Measurements from ENCODE around the gene ASIC4.
A peak's percentile ranks its signal among the peaks of the same experiment; 100 is the strongest.

The ASIC4 gene

GRCh38 chr2:219496247-219496824 lies 17.9 kb upstream of the ASIC4 start:
- Histone ChIP-seq H3K4me3 (ENCODE audit: low read length) (no peak overlapping the region), H2AFZ (ENCODE audit: low read depth, low read length) (no peak overlapping the region), H3K36me3 (ENCODE audit: insufficient read depth, low read length) (no peaks in the 10 kb centered on the region), H3K9me3 (ENCODE audit: low read length) (peaks cover 6% of the 10 kb centered on the region), H3K4me1 (ENCODE audit: insufficient read depth, low read length) (peaks cover 15% of the 10 kb centered on the region), H3K27me3 (ENCODE audit: insufficient read depth, low read length) (peaks cover 34% of the 10 kb centered on the region)

GRCh38 chr2:219496825-219497494 lies 17.3 kb upstream of the ASIC4 start:
- Histone ChIP-seq H3K27me3 (ENCODE audit: insufficient read depth, low read length) (peaks cover 32% of the 10 kb centered on the region), H3K4me1 (ENCODE audit: insufficient read depth, low read length) (peaks cover 15% of the 10 kb centered on the region), H3K9me3 (ENCODE audit: low read length) (peaks cover 6% of the 10 kb centered on the region), H2AFZ (ENCODE audit: low read depth, low read length) (no peak overlapping the region), H3K4me3 (ENCODE audit: low read length) (no peak overlapping the region), H3K36me3 (ENCODE audit: insufficient read depth, low read length) (no peaks in the 10 kb centered on the region)

- peaks cover 26% of the 10 kb centered on the region for H3K27me3 ChIP-seq (ENCODE audit: insufficient read depth, low read length)
- peak overlapping the region; percentile 93 for H2AFZ ChIP-seq (ENCODE audit: low read depth, low read length)
- H3K4me1 ChIP-seq (ENCODE audit: insufficient read depth, low read length) = peaks cover 15% of the 10 kb centered on the region
Observed at GRCh38 chr2:219497495-219498279, 16.6 kb upstream of the ASIC4 start.

GRCh38 chr2:219498280-219499057 lies 15.8 kb upstream of the ASIC4 start, which contains the start of gene GMPPA:
Gene GMPPA, plus strand, starts transcription at chr2:219498891. Its CDS starts 1,085 bp downstream, at chr2:219499976.
- Histone ChIP-seq H3K4me3 (ENCODE audit: low read length) (peak within 1 kb of the TSS; percentile 60), H3K27me3 (ENCODE audit: insufficient read depth, low read length) (peaks cover 19% of the 10 kb centered on the region), H3K36me3 (ENCODE audit: insufficient read depth, low read length) (no peaks in the 10 kb centered on the region), H2AFZ (ENCODE audit: low read depth, low read length) (peak within 1 kb of the TSS; percentile 93), H3K9me3 (ENCODE audit: low read length) (peaks cover 6% of the 10 kb centered on the region), H3K4me1 (ENCODE audit: insufficient read depth, low read length) (peaks cover 15% of the 10 kb centered on the region)

More at GRCh38 chr2:219497495-219498279, 16.6 kb upstream of the ASIC4 start:
- Histone ChIP-seq H3K4me3 (ENCODE audit: low read length) (peak overlapping the region; percentile 60), H3K9me3 (ENCODE audit: low read length) (peaks cover 6% of the 10 kb centered on the region), H3K36me3 (ENCODE audit: insufficient read depth, low read length) (no peaks in the 10 kb centered on the region)

GRCh38 chr2:219499058-219499307 lies 15.3 kb upstream of the ASIC4 start:
- peaks cover 6% of the 10 kb centered on the region for H3K9me3 ChIP-seq (ENCODE audit: low read length)
- H3K4me3 ChIP-seq (ENCODE audit: low read length) = peak overlapping the region; percentile 60
- H3K36me3 ChIP-seq (ENCODE audit: insufficient read depth, low read length) = peaks cover 2% of the 10 kb centered on the region
- peaks cover 14% of the 10 kb centered on the region for H3K27me3 ChIP-seq (ENCODE audit: insufficient read depth, low read length)
- peak overlapping the region; percentile 93 for H2AFZ ChIP-seq (ENCODE audit: low read depth, low read length)
- peaks cover 15% of the 10 kb centered on the region for H3K4me1 ChIP-seq (ENCODE audit: insufficient read depth, low read length)

- Histone ChIP-seq H3K36me3 (ENCODE audit: insufficient read depth, low read length) (peaks cover 5% of the 10 kb centered on the region), H3K4me1 (ENCODE audit: insufficient read depth, low read length) (peaks cover 15% of the 10 kb centered on the region), H3K27me3 (ENCODE audit: insufficient read depth, low read length) (peaks cover 9% of the 10 kb centered on the region), H3K9me3 (ENCODE audit: low read length) (peaks cover 6% of the 10 kb centered on the region), H2AFZ (ENCODE audit: low read depth, low read length) (peak overlapping the region; percentile 93), H3K4me3 (ENCODE audit: low read length) (peak overlapping the region; percentile 60)
Observed at GRCh38 chr2:219499555-219499954, 14.7 kb upstream of the ASIC4 start.

- Histone ChIP-seq H3K36me3 (ENCODE audit: insufficient read depth, low read length) (peaks cover 5% of the 10 kb centered on the region), H3K4me1 (ENCODE audit: insufficient read depth, low read length) (peaks cover 15% of the 10 kb centered on the region), H2AFZ (ENCODE audit: low read depth, low read length) (no peak overlapping the region), H3K9me3 (ENCODE audit: low read length) (peaks cover 6% of the 10 kb centered on the region), H3K4me3 (ENCODE audit: low read length) (no peak overlapping the region), H3K27me3 (ENCODE audit: insufficient read depth, low read length) (peaks cover 4% of the 10 kb centered on the region)
Observed at GRCh38 chr2:219500135-219500534, 14.1 kb upstream of the ASIC4 start.

GRCh38 chr2:219501849-219502248 lies 12.4 kb upstream of the ASIC4 start:
- Histone ChIP-seq H3K4me1 (ENCODE audit: insufficient read depth, low read length) (peaks cover 20% of the 10 kb centered on the region), H2AFZ (ENCODE audit: low read depth, low read length) (no peak overlapping the region), H3K36me3 (ENCODE audit: insufficient read depth, low read length) (peaks cover 5% of the 10 kb centered on the region), H3K9me3 (ENCODE audit: low read length) (peaks cover 1% of the 10 kb centered on the region), H3K27me3 (ENCODE audit: insufficient read depth, low read length) (no peaks in the 10 kb centered on the region), H3K4me3 (ENCODE audit: low read length) (no peak overlapping the region)

- no peaks in the 10 kb centered on the region for H3K9me3 ChIP-seq (ENCODE audit: low read length)
- H2AFZ ChIP-seq (ENCODE audit: low read depth, low read length) = no peak overlapping the region
- H3K4me1 ChIP-seq (ENCODE audit: insufficient read depth, low read length) = peaks cover 28% of the 10 kb centered on the region
- H3K36me3 ChIP-seq (ENCODE audit: insufficient read depth, low read length) = peaks cover 5% of the 10 kb centered on the region
- no peak overlapping the region for H3K4me3 ChIP-seq (ENCODE audit: low read length)
- H3K27me3 ChIP-seq (ENCODE audit: insufficient read depth, low read length) = no peaks in the 10 kb centered on the region
Observed at GRCh38 chr2:219502618-219503017, 11.7 kb upstream of the ASIC4 start.

- Histone ChIP-seq H3K36me3 (ENCODE audit: insufficient read depth, low read length) (peaks cover 5% of the 10 kb centered on the region), H3K9me3 (ENCODE audit: low read length) (no peaks in the 10 kb centered on the region), H3K27me3 (ENCODE audit: insufficient read depth, low read length) (no peaks in the 10 kb centered on the region), H3K4me3 (ENCODE audit: low read length) (no peak overlapping the region), H3K4me1 (ENCODE audit: insufficient read depth, low read length) (peaks cover 45% of the 10 kb centered on the region), H2AFZ (ENCODE audit: low read depth, low read length) (no peak overlapping the region)
Observed at GRCh38 chr2:219505585-219505984, 8.7 kb upstream of the ASIC4 start.

GRCh38 chr2:219506153-219506801 lies 8.0 kb upstream of the ASIC4 start:
- Histone ChIP-seq H3K36me3 (ENCODE audit: insufficient read depth, low read length) (peaks cover 5% of the 10 kb centered on the region), H3K4me1 (ENCODE audit: insufficient read depth, low read length) (peaks cover 49% of the 10 kb centered on the region), H3K27me3 (ENCODE audit: insufficient read depth, low read length) (peaks cover 3% of the 10 kb centered on the region), H3K9me3 (ENCODE audit: low read length) (no peaks in the 10 kb centered on the region), H2AFZ (ENCODE audit: low read depth, low read length) (no peak overlapping the region), H3K4me3 (ENCODE audit: low read length) (no peak overlapping the region)

GRCh38 chr2:219506802-219507526 lies 7.3 kb upstream of the ASIC4 start:
- no peak overlapping the region for H3K4me3 ChIP-seq (ENCODE audit: low read length)
- peaks cover 8% of the 10 kb centered on the region for H3K27me3 ChIP-seq (ENCODE audit: insufficient read depth, low read length)
- peaks cover 53% of the 10 kb centered on the region for H3K4me1 ChIP-seq (ENCODE audit: insufficient read depth, low read length)
- no peak overlapping the region for H2AFZ ChIP-seq (ENCODE audit: low read depth, low read length)
- H3K9me3 ChIP-seq (ENCODE audit: low read length) = no peaks in the 10 kb centered on the region
- peaks cover 5% of the 10 kb centered on the region for H3K36me3 ChIP-seq (ENCODE audit: insufficient read depth, low read length)

Measured in neuron (in vitro differentiated cells).